M059J (cell line): ENCODE data around the gene PBLD. TPM values are rescaled to one million over a fixed set of nuclear protein-coding genes. Genes with fewer than 3 reads are reported as not detected.

Source experiments
- DNase-seq: peaks from one replicate; pipeline ENCODE4 v3.0.0-alpha.2; 2012; ENCODE audit warnings: low read depth
- total RNA-seq: library from RNA; depleted of rRNA; stranded (reverse); fragments of >200 nt; shearing (Covaris generic); gene quantifications from 2 replicates; pipeline ENCODE4 v1.2.3, GENCODE V29; 2014; rRNA removed

Gene PBLD
- total RNA-seq, 1 experiment from 2014 or later = 9.1 TPM

DNA sequence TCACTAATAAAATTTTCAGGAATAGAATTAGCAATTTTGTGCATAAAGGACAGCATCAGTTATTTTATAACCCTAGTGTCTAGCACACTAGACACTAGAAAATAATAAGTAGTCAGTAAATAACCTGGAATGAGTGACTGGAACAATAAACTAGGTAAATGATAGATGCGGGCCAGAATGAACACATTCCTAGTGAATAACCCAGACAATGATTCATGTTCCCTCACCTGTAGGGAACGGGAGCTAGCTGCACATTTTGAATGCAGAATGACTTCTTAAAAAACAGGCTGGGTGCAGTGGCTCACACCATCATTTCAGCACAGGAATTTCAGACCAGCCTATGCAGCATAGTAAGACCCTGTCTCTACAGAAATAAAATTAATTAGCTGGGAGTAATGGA lies 97.6 kb downstream of the PBLD start:
- no peak for DNase-seq

DNA sequence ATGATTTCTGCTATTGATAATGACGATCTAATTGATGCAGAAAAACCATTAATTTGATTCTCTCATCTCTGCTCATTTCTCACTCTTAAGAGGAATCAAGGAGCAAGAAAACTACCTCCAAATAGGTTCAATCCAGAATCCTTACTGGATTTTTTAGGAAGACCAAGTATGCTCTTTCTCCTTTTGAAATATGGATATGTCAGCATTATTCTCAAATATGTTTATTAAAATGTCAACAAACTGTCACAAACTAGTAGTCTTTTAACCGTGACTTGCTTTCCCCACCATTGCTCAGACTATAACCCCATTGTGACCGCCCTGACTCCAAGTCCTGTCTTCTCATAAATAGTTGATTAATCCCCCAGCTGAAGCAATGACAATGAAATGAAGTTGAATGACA lies 99.7 kb downstream of the PBLD start:
- DNase-seq = no peak

Other genes starting within 250 kb of the PBLD start
- 30.8 and 34.5 TPM in 2 replicates for gene MYPN, start 223.4 kb downstream of the PBLD start, total RNA-seq
- 0.07 TPM in 1 of 2 replicates, not detected in the other for gene ATOH7, start 100.8 kb downstream of the PBLD start, total RNA-seq
- 46.1 and 46.4 TPM in 2 replicates for gene HNRNPH3, start 864 bp downstream of the PBLD start, total RNA-seq
- gene RUFY2, start 74.3 kb upstream of the PBLD start, total RNA-seq = 16.7 and 18.3 TPM in 2 replicates
- 11.9 and 23.2 TPM in 2 replicates for gene DNA2, start 139.0 kb upstream of the PBLD start, total RNA-seq
- 4.8 and 8.9 TPM in 2 replicates for gene SLC25A16, start 194.6 kb upstream of the PBLD start, total RNA-seq
- gene TET1, start 227.4 kb upstream of the PBLD start, total RNA-seq = 2.8 and 4.0 TPM in 2 replicates